ENCODE results near the gene EEF1AKMT4. TPM values are rescaled to one million over a fixed set of nuclear protein-coding genes. Genes with fewer than 3 reads are reported as not detected.

The EEF1AKMT4 gene
- total RNA-seq, 1 donor from 2014 or later = 14.0 TPM

DNA sequence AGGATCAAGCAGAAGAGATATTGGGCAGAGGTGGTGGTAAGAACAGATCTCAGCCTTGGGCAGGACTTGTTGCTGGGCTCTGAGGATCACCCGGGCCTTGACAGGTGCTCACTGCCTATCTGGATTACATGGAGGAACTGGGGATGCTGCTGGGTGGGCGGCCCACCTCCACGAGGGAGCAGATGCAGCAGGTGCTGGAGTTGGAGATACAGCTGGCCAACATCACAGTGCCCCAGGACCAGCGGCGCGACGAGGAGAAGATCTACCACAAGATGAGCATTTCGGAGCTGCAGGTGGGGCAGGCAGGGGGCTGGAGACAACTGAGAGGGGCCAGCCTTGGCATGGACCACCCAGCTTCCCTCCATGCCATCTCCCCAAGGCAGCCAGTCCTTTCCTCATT lies 34.2 kb downstream of the EEF1AKMT4 start:
- DNase-seq (ENCODE audit: low read depth) (no peak), FAIRE-seq (no peak)
- TF ChIP-seq, protein P1, sequence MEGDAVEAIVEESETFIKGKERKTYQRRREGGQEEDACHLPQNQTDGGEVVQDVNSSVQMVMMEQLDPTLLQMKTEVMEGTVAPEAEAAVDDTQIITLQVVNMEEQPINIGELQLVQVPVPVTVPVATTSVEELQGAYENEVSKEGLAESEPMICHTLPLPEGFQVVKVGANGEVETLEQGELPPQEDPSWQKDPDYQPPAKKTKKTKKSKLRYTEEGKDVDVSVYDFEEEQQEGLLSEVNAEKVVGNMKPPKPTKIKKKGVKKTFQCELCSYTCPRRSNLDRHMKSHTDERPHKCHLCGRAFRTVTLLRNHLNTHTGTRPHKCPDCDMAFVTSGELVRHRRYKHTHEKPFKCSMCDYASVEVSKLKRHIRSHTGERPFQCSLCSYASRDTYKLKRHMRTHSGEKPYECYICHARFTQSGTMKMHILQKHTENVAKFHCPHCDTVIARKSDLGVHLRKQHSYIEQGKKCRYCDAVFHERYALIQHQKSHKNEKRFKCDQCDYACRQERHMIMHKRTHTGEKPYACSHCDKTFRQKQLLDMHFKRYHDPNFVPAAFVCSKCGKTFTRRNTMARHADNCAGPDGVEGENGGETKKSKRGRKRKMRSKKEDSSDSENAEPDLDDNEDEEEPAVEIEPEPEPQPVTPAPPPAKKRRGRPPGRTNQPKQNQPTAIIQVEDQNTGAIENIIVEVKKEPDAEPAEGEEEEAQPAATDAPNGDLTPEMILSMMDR (IDR thresholded peaks at IDR 0.05; ENCODE audit: insufficient read depth, low read length, severe bottlenecking) = no peak
- H3K36me3 ChIP-seq (ENCODE audit: control insufficient read depth, insufficient read depth, low read length) = no peaks in the 10 kb centered on the region
- H3K4me3 ChIP-seq (ENCODE audit: low read depth, low read length) = no peak overlapping the region
- peaks cover 3% of the 10 kb centered on the region for H3K27me3 ChIP-seq (ENCODE audit: control insufficient read depth, insufficient read depth, low read length)

DNA sequence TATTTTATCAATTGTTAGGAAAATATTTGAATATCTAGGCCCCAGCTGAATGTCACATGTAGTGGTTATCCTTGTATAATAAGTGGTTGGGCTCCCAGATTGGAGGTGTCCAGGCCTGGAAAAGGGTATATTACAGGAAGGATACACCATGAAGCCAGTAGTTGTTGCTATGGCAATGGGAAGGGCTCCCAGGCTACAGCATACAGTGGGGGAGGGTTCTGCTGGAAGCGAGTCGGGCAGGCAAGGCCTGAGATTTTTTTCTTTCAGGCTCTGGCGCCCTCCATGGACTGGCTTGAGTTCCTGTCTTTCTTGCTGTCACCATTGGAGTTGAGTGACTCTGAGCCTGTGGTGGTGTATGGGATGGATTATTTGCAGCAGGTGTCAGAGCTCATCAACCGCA lies 35.2 kb downstream of the EEF1AKMT4 start:
- peak; percentile 64 for DNase-seq (ENCODE audit: low read depth)
- TF ChIP-seq, protein P1 (IDR thresholded peaks at IDR 0.05; ENCODE audit: insufficient read depth, low read length, severe bottlenecking) = peak; percentile 59
- Histone ChIP-seq H3K36me3 (ENCODE audit: control insufficient read depth, insufficient read depth, low read length) (no peaks in the 10 kb centered on the region), H3K27me3 (ENCODE audit: control insufficient read depth, insufficient read depth, low read length) (peaks cover 3% of the 10 kb centered on the region), H3K4me3 (ENCODE audit: low read depth, low read length) (no peak overlapping the region)
- no peak for FAIRE-seq

- Histone ChIP-seq H3K27me3 (ENCODE audit: control insufficient read depth, insufficient read depth, low read length) (peaks cover 3% of the 10 kb centered on the region), H3K4me3 (ENCODE audit: low read depth, low read length) (no peak overlapping the region), H3K36me3 (ENCODE audit: control insufficient read depth, insufficient read depth, low read length) (no peaks in the 10 kb centered on the region)
- TF ChIP-seq, protein P1 (IDR thresholded peaks at IDR 0.05; ENCODE audit: insufficient read depth, low read length, severe bottlenecking) = peak; percentile 73
- DNase-seq (ENCODE audit: low read depth) = peak; percentile 55
- peak; percentile 13 for FAIRE-seq
Measured at GRCh38 chr3:184289426-184289938, 40.0 kb downstream of the EEF1AKMT4 start.

- TF ChIP-seq, protein P1 (IDR thresholded peaks at IDR 0.05; ENCODE audit: insufficient read depth, low read length, severe bottlenecking) = no peak
- Histone ChIP-seq H3K4me3 (ENCODE audit: low read depth, low read length) (no peak overlapping the region), H3K27me3 (ENCODE audit: control insufficient read depth, insufficient read depth, low read length) (peaks cover 3% of the 10 kb centered on the region), H3K36me3 (ENCODE audit: control insufficient read depth, insufficient read depth, low read length) (no peaks in the 10 kb centered on the region)
- FAIRE-seq (no peak), DNase-seq (ENCODE audit: low read depth) (no peak)
Measured at GRCh38 chr3:184290331-184290730, 40.9 kb downstream of the EEF1AKMT4 start.

- DNase-seq (ENCODE audit: low read depth) = no peak
- no peak for FAIRE-seq
- H3K4me3 ChIP-seq (ENCODE audit: low read depth, low read length) = no peak overlapping the region
Measured at GRCh38 chr3:184291044-184291737, 41.7 kb downstream of the EEF1AKMT4 start.

More at GRCh38 chr3:184291044-184291737, 41.7 kb downstream of the EEF1AKMT4 start:
- Histone ChIP-seq H3K36me3 (ENCODE audit: control insufficient read depth, insufficient read depth, low read length) (no peaks in the 10 kb centered on the region), H3K27me3 (ENCODE audit: control insufficient read depth, insufficient read depth, low read length) (peaks cover 3% of the 10 kb centered on the region)
- TF ChIP-seq, protein P1 (IDR thresholded peaks at IDR 0.05; ENCODE audit: insufficient read depth, low read length, severe bottlenecking) = no peak
